Upper lobe of left lung (tissue), 4 donors: Measurements from ENCODE around the gene SNRPD2.

Experiments used
- CTCF ChIP-seq, 6 experiments: fragments of 450-650 bp in 4 of 6; fragments of 200-600 bp in 2 of 6; sonication (generic) in 2 of 6; IDR thresholded peaks; one replicate each; pipeline ENCODE4 v1.5.1; 2016 to 2019; ENCODE audit warnings: antibody characterized with exemption in 6 of 6
- EP300 ChIP-seq, 4 donors: sonication (generic); formaldehyde crosslinking; IDR thresholded peaks; one replicate each; pipeline ENCODE4 v1.5.1; 2017; ENCODE audit warnings: antibody characterized with exemption in 4 of 4, control low read depth in 2 of 4
- POLR2A ChIP-seq, 4 donors: fragments of 450-650 bp; IDR thresholded peaks; one replicate each; pipeline ENCODE4 v1.5.1; 2016 to 2017; ENCODE audit warnings: antibody characterized with exemption in 4 of 4, mild to moderate bottlenecking in 2 of 4
- POLR2AphosphoS5 ChIP-seq, 2 donors: sonication (generic); formaldehyde crosslinking; IDR thresholded peaks; one replicate each; pipeline ENCODE4 v1.5.1; 2017; ENCODE audit warnings: antibody characterized with exemption in 2 of 2

DNA sequence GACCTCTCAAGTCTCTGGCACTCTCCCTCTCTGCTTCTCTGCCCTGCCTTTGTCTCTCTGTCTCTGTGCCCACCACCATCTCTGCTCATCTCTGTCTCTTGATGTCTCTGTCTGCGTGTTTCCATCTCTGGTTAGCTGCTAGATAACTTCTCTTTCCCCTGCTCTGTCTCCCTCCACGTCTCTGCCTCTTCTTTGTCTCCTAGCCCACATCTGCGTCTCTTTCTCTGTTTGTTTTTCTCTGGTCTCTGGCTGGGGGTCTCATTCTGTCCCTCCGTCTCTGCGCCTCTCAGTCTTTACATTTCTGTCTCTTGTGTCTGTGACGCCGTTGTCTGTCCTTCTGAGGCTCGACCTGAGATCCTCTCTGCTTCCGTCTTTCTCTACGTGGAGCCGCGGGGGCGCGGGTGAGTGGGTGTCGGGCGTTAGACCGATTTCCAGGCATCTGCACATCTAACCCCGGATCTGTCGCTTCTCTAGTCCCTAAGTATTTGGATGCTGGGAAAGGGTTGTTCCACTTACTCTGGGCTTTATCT is 23.3 kb downstream of the SNRPD2 start:
- TF ChIP-seq POLR2AphosphoS5 (IDR thresholded peaks at IDR 0.05) (no peak), CTCF (IDR thresholded peaks at IDR 0.05) (no peak), EP300 (IDR thresholded peaks at IDR 0.05) (no peak), POLR2A (IDR thresholded peaks at IDR 0.05) (no peak)
